ENCODE measurements around the gene PTPRQ. TPM values are rescaled to one million over a fixed set of nuclear protein-coding genes. Genes with fewer than 3 reads are reported as not detected.
A peak's percentile ranks its signal among the peaks of the same experiment; 100 is the strongest.

The PTPRQ gene
- total RNA-seq, 2 donors from 2014 or later, result 11.9 to 17.6 TPM

DNA sequence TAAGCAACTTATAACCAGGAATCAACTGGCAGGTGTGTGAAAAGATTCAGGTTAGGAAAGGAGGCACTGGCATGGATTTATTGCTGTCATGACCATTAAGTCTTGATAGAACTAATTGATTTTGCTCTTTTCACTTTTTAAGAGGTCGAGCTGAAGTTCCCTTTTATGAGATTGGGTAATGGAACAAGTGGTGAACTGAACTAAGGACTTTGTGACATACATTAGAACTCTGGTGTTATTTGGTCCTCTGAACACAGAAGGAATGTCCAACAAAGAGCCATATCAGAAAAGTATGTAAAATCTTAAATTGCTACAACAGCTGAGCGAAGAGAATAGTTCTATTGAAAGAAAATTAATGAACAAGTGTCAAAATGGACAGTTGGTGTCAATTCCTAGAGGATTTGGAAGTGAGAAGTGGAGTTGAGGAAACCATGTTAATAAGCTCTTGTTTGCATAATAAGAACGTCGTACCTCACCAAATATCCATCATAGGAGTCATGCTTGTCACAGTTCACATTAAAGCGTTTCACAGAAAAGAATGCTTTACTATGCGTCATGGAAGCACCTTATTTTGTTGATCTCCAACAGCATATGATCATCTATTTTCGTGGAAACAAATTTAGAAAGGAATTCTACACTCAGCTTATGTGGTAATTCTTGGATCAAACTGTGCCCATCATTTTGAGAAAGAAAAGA is 255.0 kb downstream of the PTPRQ start:
- peaks cover 0 to 13% of the 10 kb centered on the region in 2 donors for H3K4me1 ChIP-seq
- no peaks in the 10 kb centered on the region for H3K27me3 ChIP-seq
- H3K27ac ChIP-seq, result no peak overlapping the region
- no peaks in the 10 kb centered on the region for H3K36me3 ChIP-seq
- no peaks in the 10 kb centered on the region for H3K9me3 ChIP-seq
- TF ChIP-seq, protein P1, sequence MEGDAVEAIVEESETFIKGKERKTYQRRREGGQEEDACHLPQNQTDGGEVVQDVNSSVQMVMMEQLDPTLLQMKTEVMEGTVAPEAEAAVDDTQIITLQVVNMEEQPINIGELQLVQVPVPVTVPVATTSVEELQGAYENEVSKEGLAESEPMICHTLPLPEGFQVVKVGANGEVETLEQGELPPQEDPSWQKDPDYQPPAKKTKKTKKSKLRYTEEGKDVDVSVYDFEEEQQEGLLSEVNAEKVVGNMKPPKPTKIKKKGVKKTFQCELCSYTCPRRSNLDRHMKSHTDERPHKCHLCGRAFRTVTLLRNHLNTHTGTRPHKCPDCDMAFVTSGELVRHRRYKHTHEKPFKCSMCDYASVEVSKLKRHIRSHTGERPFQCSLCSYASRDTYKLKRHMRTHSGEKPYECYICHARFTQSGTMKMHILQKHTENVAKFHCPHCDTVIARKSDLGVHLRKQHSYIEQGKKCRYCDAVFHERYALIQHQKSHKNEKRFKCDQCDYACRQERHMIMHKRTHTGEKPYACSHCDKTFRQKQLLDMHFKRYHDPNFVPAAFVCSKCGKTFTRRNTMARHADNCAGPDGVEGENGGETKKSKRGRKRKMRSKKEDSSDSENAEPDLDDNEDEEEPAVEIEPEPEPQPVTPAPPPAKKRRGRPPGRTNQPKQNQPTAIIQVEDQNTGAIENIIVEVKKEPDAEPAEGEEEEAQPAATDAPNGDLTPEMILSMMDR (IDR thresholded peaks at IDR 0.05), result no peak
- H3K4me3 ChIP-seq, result no peak overlapping the region
- DNase-seq (ENCODE audit: low spot score), result no peak

DNA sequence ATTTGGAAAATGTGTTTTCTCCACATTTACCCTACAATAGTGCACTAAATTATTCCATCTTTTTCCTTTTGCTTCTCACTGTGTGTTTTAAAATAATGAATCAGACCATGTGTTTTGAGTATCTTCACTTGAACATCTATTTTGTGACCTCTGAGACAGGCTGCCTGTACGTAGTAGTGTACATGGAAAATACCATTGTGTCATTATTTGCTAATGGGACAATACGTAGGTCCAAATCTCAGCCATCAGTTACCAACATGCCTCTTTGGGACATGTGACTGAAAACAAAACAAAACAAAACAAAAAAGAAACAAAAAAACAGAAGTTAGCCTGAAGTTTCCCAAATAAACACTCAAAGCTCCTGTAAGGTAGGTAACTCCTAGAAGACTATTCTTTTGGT is 256.3 kb downstream of the PTPRQ start:
- no peaks in the 10 kb centered on the region for H3K9me3 ChIP-seq
- no peak for DNase-seq (ENCODE audit: low spot score)
- H3K27me3 ChIP-seq, result no peaks in the 10 kb centered on the region
- no peak overlapping the region for H3K4me3 ChIP-seq
- TF ChIP-seq, protein P1 (IDR thresholded peaks at IDR 0.05), result no peak
- H3K4me1 ChIP-seq, result peaks cover 0 to 13% of the 10 kb centered on the region in 2 donors
- no peak overlapping the region for H3K27ac ChIP-seq
- no peaks in the 10 kb centered on the region for H3K36me3 ChIP-seq

DNA sequence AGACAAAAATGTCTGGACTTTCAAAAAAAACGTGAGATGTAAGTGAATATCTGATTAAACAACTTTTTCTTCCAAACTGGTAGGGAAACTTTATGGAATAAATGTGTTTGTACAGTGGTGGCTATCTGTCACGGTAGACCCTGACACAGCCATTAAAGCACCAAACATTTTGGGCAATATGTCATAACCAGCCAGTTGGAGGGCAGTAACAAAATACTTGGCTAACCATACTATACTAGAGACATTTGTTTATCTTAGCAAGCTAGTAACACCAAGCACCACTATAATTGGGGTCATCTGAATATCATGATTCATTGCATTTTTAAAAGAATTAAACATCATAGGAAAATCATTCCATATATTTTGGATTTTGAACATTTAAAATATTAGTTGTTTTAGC is 257.4 kb downstream of the PTPRQ start:
- no peak for DNase-seq (ENCODE audit: low spot score)
- TF ChIP-seq, protein P1 (IDR thresholded peaks at IDR 0.05), result no peak
- H3K4me3 ChIP-seq, result no peak overlapping the region
- H3K9me3 ChIP-seq, result no peaks in the 10 kb centered on the region
- no peak overlapping the region for H3K27ac ChIP-seq
- peaks cover 0 to 13% of the 10 kb centered on the region in 2 donors for H3K4me1 ChIP-seq
- no peaks in the 10 kb centered on the region for H3K36me3 ChIP-seq
- H3K27me3 ChIP-seq, result no peaks in the 10 kb centered on the region

DNA sequence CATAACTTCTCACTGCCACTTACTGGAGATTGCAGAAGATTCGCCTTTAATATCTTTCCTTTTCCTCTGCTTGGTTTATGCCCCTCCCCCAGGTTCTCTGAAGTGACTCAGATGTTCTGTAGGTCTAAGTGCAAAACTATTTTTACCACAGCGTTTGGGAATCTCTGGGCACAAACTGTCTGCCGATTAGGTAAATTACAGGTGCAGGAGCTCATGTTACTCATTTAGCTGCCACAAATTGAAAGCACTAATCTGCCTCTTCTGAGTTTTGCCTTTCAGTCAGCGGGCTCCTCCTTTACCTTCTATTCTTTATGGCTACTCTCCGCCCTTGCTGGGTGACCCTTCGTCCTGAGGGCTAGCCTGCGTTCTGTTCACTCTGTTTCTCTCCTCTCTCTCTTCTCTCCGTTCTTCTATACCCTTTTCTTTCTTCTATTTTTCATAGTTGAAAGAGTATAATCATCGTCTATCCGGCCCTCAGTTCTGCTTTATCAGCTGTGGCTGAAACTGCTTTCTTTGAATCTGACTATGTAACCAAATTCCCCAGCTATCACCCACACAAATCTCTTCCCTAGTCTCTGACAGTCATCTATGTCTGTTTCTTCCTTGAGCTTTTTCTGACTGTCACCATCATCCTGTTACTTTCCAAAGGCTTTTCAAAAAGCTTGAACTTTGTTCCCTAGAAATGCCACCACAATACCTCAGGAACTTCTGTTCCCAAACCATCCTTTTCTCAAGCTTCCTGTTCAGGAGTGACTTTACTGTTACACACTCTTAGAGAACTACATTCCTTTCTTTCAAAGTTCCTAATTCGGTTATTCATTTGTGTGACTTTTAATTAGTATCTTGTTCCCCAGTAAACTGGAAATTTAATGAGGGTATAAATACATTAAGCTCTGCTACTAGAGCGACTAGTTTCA is 259.1 kb downstream of the PTPRQ start:
- TF ChIP-seq, protein P1 (IDR thresholded peaks at IDR 0.05), result no peak
- peak overlapping the region in 1 of 2 donors; percentile 18 for H3K4me3 ChIP-seq
- no peaks in the 10 kb centered on the region for H3K27me3 ChIP-seq
- no peak for DNase-seq (ENCODE audit: low spot score)
- peaks cover 0 to 13% of the 10 kb centered on the region in 2 donors for H3K4me1 ChIP-seq
- peak overlapping the region; percentile 29 to 69 for H3K27ac ChIP-seq
- no peaks in the 10 kb centered on the region for H3K36me3 ChIP-seq
- H3K9me3 ChIP-seq, result no peaks in the 10 kb centered on the region

DNA sequence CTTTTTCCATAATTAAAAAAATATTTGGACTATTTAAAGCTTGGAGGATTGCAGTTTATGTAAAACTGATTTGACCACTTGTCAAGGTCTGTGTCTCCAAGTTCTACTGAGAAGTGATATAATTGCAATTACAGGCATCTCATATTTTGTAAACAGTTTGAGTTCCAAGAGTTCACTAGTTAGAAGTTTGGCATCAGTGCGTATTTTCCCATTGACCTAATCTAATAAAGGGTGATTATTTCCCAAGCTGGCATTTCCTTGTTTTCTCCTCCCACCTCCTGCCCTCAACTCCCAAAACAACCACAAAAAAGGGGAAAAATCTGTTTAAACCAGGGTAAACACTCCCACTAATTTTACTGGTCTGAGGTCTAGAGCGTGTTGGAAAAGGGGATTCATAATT is 260.4 kb downstream of the PTPRQ start:
- Histone ChIP-seq H3K4me3 (no peak overlapping the region), H3K27me3 (peaks cover 0 to 4% of the 10 kb centered on the region in 2 donors), H3K9me3 (no peaks in the 10 kb centered on the region), H3K36me3 (no peaks in the 10 kb centered on the region), H3K4me1 (peaks cover 0 to 13% of the 10 kb centered on the region in 2 donors), H3K27ac (no peak overlapping the region)
- no peak for DNase-seq (ENCODE audit: low spot score)
- TF ChIP-seq, protein P1 (IDR thresholded peaks at IDR 0.05), result no peak
